GM12878 (cell line): ENCODE results near the gene IFRD2. TPM values are rescaled to one million over a fixed set of nuclear protein-coding genes. Genes with fewer than 3 reads are reported as not detected.

ENCODE experiments used
- ASH2L ChIP-seq: fragments of 300-600, 200-600 bp; sonication (generic); IDR thresholded peaks from 2 replicates; pipeline ENCODE4 v1.6.1; 2017; ENCODE audit warnings: low read depth, mild to moderate bottlenecking, borderline replicate concordance
- ATF2 ChIP-seq: IDR thresholded peaks from 2 replicates; pipeline ENCODE4 v1.6.1; 2012; ENCODE audit warnings: low read length, inconsistent platforms
- BACH1 ChIP-seq: fragments of 450-650 bp; IDR thresholded peaks from 2 replicates; pipeline ENCODE4 v1.6.1; 2017; ENCODE audit warnings: mild to moderate bottlenecking, borderline replicate concordance
- BRCA1 ChIP-seq: IDR thresholded peaks from 2 replicates; pipeline ENCODE4 v1.6.1; 2011; ENCODE audit warnings: low read depth, low read length, improper control_type of control experiment
- CBFB ChIP-seq: IDR thresholded peaks from 2 replicates; pipeline ENCODE4 v1.6.1; 2016; ENCODE audit warnings: antibody characterized with exemption, low read depth
- CBX3 ChIP-seq: fragments of 200-600 bp; sonication (generic); IDR thresholded peaks from 2 replicates; pipeline ENCODE4 v1.6.1; 2016; ENCODE audit warnings: low read depth, borderline replicate concordance
- CBX5 ChIP-seq: sonication (generic); IDR thresholded peaks from 2 replicates; pipeline ENCODE4 v1.6.1; 2016; ENCODE audit warnings: low read depth, moderate library complexity, mild to moderate bottlenecking, inconsistent platforms
- CHD2 ChIP-seq: IDR thresholded peaks from 2 replicates; pipeline ENCODE4 v1.6.1; 2011; ENCODE audit warnings: low read depth, low read length, improper control_type of control experiment, borderline replicate concordance
- CUX1 ChIP-seq: IDR thresholded peaks from 2 replicates; pipeline ENCODE4 v1.6.1; 2012; ENCODE audit warnings: improper control_type of control experiment, low read depth, low read length; ENCODE audit not compliant: insufficient replicate concordance
- ESRRA ChIP-seq: IDR thresholded peaks from 2 replicates; pipeline ENCODE4 v1.6.1; 2012; ENCODE audit warnings: mild to moderate bottlenecking, low read length, improper control_type of control experiment
- HSF1 ChIP-seq: fragments of 150-350 bp; IDR thresholded peaks from 2 replicates; pipeline ENCODE4 v1.6.1; 2014; ENCODE audit warnings: mild to moderate bottlenecking, low read depth, low read length
- IKZF1 ChIP-seq: fragments of 450-650 bp; conservative IDR thresholded peaks from 2 replicates; pipeline ENCODE4 v1.6.1; 2017; ENCODE audit warnings: antibody characterized with exemption, mild to moderate bottlenecking
- IRF3 ChIP-seq: fragments of 450-650 bp; IDR thresholded peaks from 2 replicates; pipeline ENCODE4 v1.6.1; 2014; ENCODE audit warnings: mild to moderate bottlenecking
- KDM1A ChIP-seq: fragments of 200-600 bp; sonication (generic); IDR thresholded peaks from 2 replicates; pipeline ENCODE4 v1.6.1; 2016; ENCODE audit warnings: borderline replicate concordance
- RBBP5 ChIP-seq: fragments of 200-600 bp; sonication (generic); conservative IDR thresholded peaks from 2 replicates; pipeline ENCODE4 v1.6.1; 2016
- SIN3A ChIP-seq: IDR thresholded peaks from 2 replicates; pipeline ENCODE4 v1.6.1; 2012; ENCODE audit warnings: low read depth, low read length, improper control_type of control experiment
- SMAD5 ChIP-seq: IDR thresholded peaks from 2 replicates; pipeline ENCODE4 v1.6.1; 2016; ENCODE audit warnings: antibody characterized with exemption, low read depth
- SP1 ChIP-seq: IDR thresholded peaks from one replicate; pipeline ENCODE4 v1.6.1; 2011; ENCODE audit warnings: low read depth, low read length
- SREBF2 ChIP-seq: IDR thresholded peaks from 2 replicates; pipeline ENCODE4 v1.6.1; 2012; ENCODE audit warnings: mild to moderate bottlenecking, low read length
- WRNIP1 ChIP-seq: IDR thresholded peaks from 2 replicates; pipeline ENCODE4 v1.6.1; 2011; ENCODE audit warnings: low read depth, low read length, improper control_type of control experiment, borderline replicate concordance
- ZNF24 ChIP-seq: fragments of 450-650 bp; IDR thresholded peaks from 2 replicates; pipeline ENCODE4 v1.6.1; 2017; ENCODE audit warnings: antibody characterized with exemption, mild to moderate bottlenecking
- ZZZ3 ChIP-seq: IDR thresholded peaks from 2 replicates; pipeline ENCODE4 v1.6.1; 2011; ENCODE audit warnings: low read depth; ENCODE audit not compliant: control insufficient read depth, insufficient read length
- polyA plus RNA-seq, 11 experiments: library from polyadenylated mRNA; depleted of rRNA in 4 of 11; unstranded in 6 of 11; stranded (reverse) in 5 of 11; fragments of >200 nt; fragmentation: Nextera tagmentation in 4 of 11; fragmentation: Illumina TruSeq in 1 of 11; extraction: Ambion mirVana in 4 of 11; extraction: Trizol in 1 of 11; gene quantifications; 1 replicate in 1 of 11; 2 replicates in 10 of 11; pipeline versions ENCODE4 v1.2.1 to v1.2.3, GENCODE V29; 2011 to 2016; ENCODE audit warnings: inconsistent platforms in 2 of 11, missing spikeins in 2 of 11, low read depth in 1 of 11
- total RNA-seq, 4 experiments: library from RNA; depleted of rRNA in 3 of 4; stranded (reverse); fragments of >200 nt in 3 of 4; fragmentation: Illumina TruSeq in 1 of 4; extraction: Trizol in 1 of 4; gene quantifications; 2 replicates each; pipeline versions ENCODE4 v1.2.1 to v1.2.3, GENCODE V29; 2013 to 2021

Gene IFRD2
- total and polyA plus RNA-seq, 10 of the 15 experiments (the other 5 are each of a cell fraction or from before 2014, with no cell fraction given) = 19.1 to 153 (median 80.3) TPM

GRCh38 chr3:50260027-50260941 is 31.9 kb downstream of the IFRD2 start (continued):
- TF ChIP-seq CBX3 (no peak), SMAD5 (no peak), WRNIP1 (no peak), ASH2L (no peak), ESRRA (no peak), SIN3A (no peak), KDM1A (no peak), CBFB (peak; percentile 11; the same call in 1 of the 2 replicates), IKZF1 (peak; percentile 30), ZZZ3 (no peak), SP1 (peak; percentile 66), CHD2 (peak; percentile 72), ZNF24 (0 out of 2 replicates have a peak, but pooled peaks have one; percentile 17), IRF3 (no peak), CUX1 (no peak), ATF2 (peak; percentile 93), SREBF2 (no peak), RBBP5 (no peak), CBX5 (no peak), HSF1 (no peak; the same call in 1 of the 2 replicates), BRCA1 (no peak), BACH1 (peak; percentile 79)
